ENCODE measurements around the gene JARID2. TPM values are rescaled to one million over a fixed set of nuclear protein-coding genes. Genes with fewer than 3 reads are reported as not detected.

JARID2 gene
- total and polyA plus RNA-seq, 9 of the 15 experiments (the other 6 are each of a cell fraction or from before 2014, with no cell fraction given): 5.0 to 29.0 (median 15.6) TPM

DNA sequence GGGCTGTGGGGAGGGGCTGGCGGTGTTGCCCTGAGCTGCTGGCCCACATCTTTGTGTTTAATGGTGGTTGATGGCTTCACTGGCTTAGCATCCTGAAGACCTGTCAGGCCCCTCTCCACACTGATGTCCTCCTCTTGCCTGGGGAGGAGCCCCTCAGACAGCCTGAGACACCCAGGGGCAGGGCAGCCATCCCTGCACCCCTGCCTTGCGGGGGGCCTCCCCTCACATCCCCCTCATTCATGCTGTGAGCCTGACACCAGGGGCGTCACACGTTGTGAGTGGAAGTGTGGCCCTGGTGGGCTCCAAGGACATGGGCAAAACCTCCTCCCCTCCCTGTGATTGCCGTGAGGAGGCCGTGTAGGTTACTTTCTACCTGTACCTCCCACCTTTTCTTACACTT lies 264.3 kb downstream of the JARID2 start:
- no peak for FAIRE-seq
- BruUV-seq (replicated peaks): no TSS peak
- WGBS (ENCODE audit: insufficient coverage, low coverage, missing lambda C conversion rate): 89% methylated on average over 5 of the region's 6 CpGs

More for the DNA sequence above, 264.3 kb downstream of the JARID2 start:
- CTCF ChIA-PET (ENCODE audit: low intra/inter-chr PET ratio): no interaction called here
- ATAC-seq (no peak), DNase-seq (ENCODE audit: extremely low read depth in 1 of 4, low spot score in 3 of 4) (no peak)
- Histone ChIP-seq H4K20me1 (replicated peaks; ENCODE audit: control insufficient read depth, insufficient read depth, low read length) (no peaks in the 10 kb centered on the region), H3K79me2 (ENCODE audit: control insufficient read depth, insufficient read depth, low read length) (peaks cover 7% of the 10 kb centered on the region; the same call in 2 of the 3 replicates), H2AFZ (ENCODE audit: low read depth, low read length) (no peak overlapping the region), H3K4me2 (ENCODE audit: insufficient read depth, low read length) (no peak overlapping the region), H3K27me3 (ENCODE audit: control insufficient read depth in 2 of 2, insufficient read depth in 2 of 2, low read length in 2 of 2) (no peaks in the 10 kb centered on the region), H3K27ac (ENCODE audit: extremely low read depth, low read depth, low read length) (peak overlapping the region; percentile 95), H3K36me3 (ENCODE audit: control insufficient read depth, insufficient read depth, low read length) (peaks cover 92% of the 10 kb centered on the region), H3K4me3 (no peak overlapping the region), H3K9ac (ENCODE audit: insufficient read depth in 1 of 2, low read depth in 2 of 2, low read length in 2 of 2) (peak overlapping the region; percentile 50 to 72; a peak in 3 of 4 replicates), H3K4me1 (replicated peaks in 1 of 2; ENCODE audit: control insufficient read depth in 2 of 2, insufficient read depth in 2 of 2, low read length in 2 of 2) (peaks cover 23 to 39% of the 10 kb centered on the region in 2 experiments), H3K9me3 (replicated peaks; ENCODE audit: control insufficient read depth, insufficient read depth, low read depth, low read length) (no peaks in the 10 kb centered on the region), H3K9me1 (ENCODE audit: control insufficient read depth, insufficient read depth, low read length) (no peaks in the 10 kb centered on the region)
- in situ Hi-C loops (cut with MboI): no loop called here
- POLR2A ChIA-PET: no interaction called here
- intact Hi-C loops (cut with micrococcal nuclease): no loop called here
- TF ChIP-seq, protein P1, sequence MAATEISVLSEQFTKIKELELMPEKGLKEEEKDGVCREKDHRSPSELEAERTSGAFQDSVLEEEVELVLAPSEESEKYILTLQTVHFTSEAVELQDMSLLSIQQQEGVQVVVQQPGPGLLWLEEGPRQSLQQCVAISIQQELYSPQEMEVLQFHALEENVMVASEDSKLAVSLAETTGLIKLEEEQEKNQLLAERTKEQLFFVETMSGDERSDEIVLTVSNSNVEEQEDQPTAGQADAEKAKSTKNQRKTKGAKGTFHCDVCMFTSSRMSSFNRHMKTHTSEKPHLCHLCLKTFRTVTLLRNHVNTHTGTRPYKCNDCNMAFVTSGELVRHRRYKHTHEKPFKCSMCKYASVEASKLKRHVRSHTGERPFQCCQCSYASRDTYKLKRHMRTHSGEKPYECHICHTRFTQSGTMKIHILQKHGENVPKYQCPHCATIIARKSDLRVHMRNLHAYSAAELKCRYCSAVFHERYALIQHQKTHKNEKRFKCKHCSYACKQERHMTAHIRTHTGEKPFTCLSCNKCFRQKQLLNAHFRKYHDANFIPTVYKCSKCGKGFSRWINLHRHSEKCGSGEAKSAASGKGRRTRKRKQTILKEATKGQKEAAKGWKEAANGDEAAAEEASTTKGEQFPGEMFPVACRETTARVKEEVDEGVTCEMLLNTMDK (IDR thresholded peaks at IDR 0.05; ENCODE audit: borderline replicate concordance, insufficient read depth, low read depth, low read length, poor library complexity, severe bottlenecking): no peak
- peak; percentile 37; the same call in 1 of the 2 replicates for TF ChIP-seq ZBTB7A (IDR thresholded peaks at IDR 0.05; ENCODE audit: borderline replicate concordance, control insufficient read depth, low read depth, low read length)

All from K562 (cell line).